NCI-H1436 treated with DMSO at 0.1 percent for 48 hours (cell line): ENCODE measurements around the gene COBL.

Experiments
- DNase-seq: peaks from one replicate; lab custom pipeline; 2025; lab: John Stamatoyannopoulos, UW

Gene COBL

GRCh38 chr7:51275532-51275931 is 41.1 kb downstream of the COBL start:
- no peak for DNase-seq

GRCh38 chr7:51274955-51275354 is 41.7 kb downstream of the COBL start:
- no peak for DNase-seq

- no peak for DNase-seq
These were observed 42.6 kb downstream of the COBL start for GRCh38 chr7:51274001-51274400.

- DNase-seq: no peak
These were observed 43.2 kb downstream of the COBL start for GRCh38 chr7:51273360-51273759.

- DNase-seq: no peak
These were observed 45.6 kb downstream of the COBL start for GRCh38 chr7:51270965-51271364.

- no peak for DNase-seq
These were observed 46.7 kb downstream of the COBL start for GRCh38 chr7:51269911-51270310.

GRCh38 chr7:51269321-51269720 is 47.3 kb downstream of the COBL start:
- no peak for DNase-seq

GRCh38 chr7:51268859-51269258 is 47.8 kb downstream of the COBL start:
- no peak for DNase-seq

- DNase-seq: no peak
These were observed 49.4 kb downstream of the COBL start for GRCh38 chr7:51267169-51267568.

GRCh38 chr7:51265066-51265907 is 51.3 kb downstream of the COBL start:
- DNase-seq: no peak

GRCh38 chr7:51263631-51264484 is 52.8 kb downstream of the COBL start:
- DNase-seq: no peak

- DNase-seq: no peak
These were observed 53.6 kb downstream of the COBL start for GRCh38 chr7:51262796-51263531.

GRCh38 chr7:51261950-51262795 is 54.4 kb downstream of the COBL start:
- no peak for DNase-seq

- no peak for DNase-seq
These were observed 55.3 kb downstream of the COBL start for GRCh38 chr7:51261117-51261835.

GRCh38 chr7:51260516-51260915 is 56.1 kb downstream of the COBL start:
- no peak for DNase-seq

- DNase-seq: no peak
These were observed 56.8 kb downstream of the COBL start for GRCh38 chr7:51259766-51260165.

- DNase-seq: no peak
These were observed 59.7 kb downstream of the COBL start for GRCh38 chr7:51256916-51257315.

GRCh38 chr7:51256209-51256781 is 60.3 kb downstream of the COBL start:
- no peak for DNase-seq

- no peak for DNase-seq
These were observed 60.9 kb downstream of the COBL start for GRCh38 chr7:51255536-51256208.

- DNase-seq: no peak
These were observed 61.6 kb downstream of the COBL start for GRCh38 chr7:51255036-51255435.
